Epithelial cell of proximal tubule (primary cell): Measurements from ENCODE around the gene HOXC13. TPM values are rescaled to one million over a fixed set of nuclear protein-coding genes. Genes with fewer than 3 reads are reported as not detected.

ENCODE experiments used
- DNase-seq: peaks from one replicate; pipeline ENCODE4 v3.0.0-alpha.2; 2011; ENCODE audit warnings: low read depth
- H3K4me3 ChIP-seq: 2 replicates; pipeline ENCODE4 v1.5.1; 2011; ENCODE audit warnings: low read depth, mild to moderate bottlenecking, low read length
- CTCF ChIP-seq: conservative IDR thresholded peaks from 2 replicates; pipeline ENCODE4 v1.5.1; 2012; ENCODE audit warnings: low read depth, mild to moderate bottlenecking, low read length
- total RNA-seq: library from RNA; depleted of rRNA; stranded (reverse); fragments of >200 nt; gene quantifications from 2 replicates; pipeline ENCODE4 v1.2.3, GENCODE V29; 2015

HOXC13 gene
- total RNA-seq, 1 donor from 2014 or later, result not detected

- no peak overlapping the region for H3K4me3 ChIP-seq
- DNase-seq, result no peak
- no peak for TF ChIP-seq CTCF
These were observed 9.1 kb downstream of the HOXC13 start for GRCh38 chr12:53947743-53948142.

- no peak overlapping the region for H3K4me3 ChIP-seq
- TF ChIP-seq CTCF, result no peak
- DNase-seq, result no peak
These were observed 10.3 kb downstream of the HOXC13 start for GRCh38 chr12:53948650-53949593.

- no peak for DNase-seq
- H3K4me3 ChIP-seq, result no peak overlapping the region
- TF ChIP-seq CTCF, result no peak
These were observed 11.2 kb downstream of the HOXC13 start for GRCh38 chr12:53949631-53950436.

DNA sequence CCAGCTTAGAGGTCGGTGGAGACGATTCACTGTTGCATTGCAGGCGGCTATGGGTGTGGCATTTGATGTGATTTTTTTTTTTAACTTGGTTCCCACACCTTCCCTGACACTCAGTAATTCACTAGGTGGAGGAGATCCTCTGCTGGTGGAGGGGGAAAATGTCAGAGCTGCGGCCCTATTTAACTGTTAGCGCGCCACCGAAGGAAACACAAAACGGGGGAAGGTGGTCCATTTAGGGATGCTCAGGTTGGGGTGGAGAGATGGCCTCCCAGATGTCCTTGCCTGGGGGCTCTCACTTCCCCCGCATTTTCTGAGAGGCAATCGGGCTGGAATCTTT lies 11.8 kb downstream of the HOXC13 start:
- no peak for DNase-seq
- no peak overlapping the region for H3K4me3 ChIP-seq
- TF ChIP-seq CTCF, result no peak

- TF ChIP-seq CTCF, result no peak
- H3K4me3 ChIP-seq, result no peak overlapping the region
- no peak for DNase-seq
These were observed 12.4 kb downstream of the HOXC13 start for GRCh38 chr12:53950789-53951576.

GRCh38 chr12:53951577-53952334 lies 13.1 kb downstream of the HOXC13 start:
- no peak overlapping the region for H3K4me3 ChIP-seq
- TF ChIP-seq CTCF, result no peak
- no peak for DNase-seq
